Breast epithelium (tissue), 4 donors: ENCODE data around the gene RABGAP1L. TPM values are rescaled to one million over a fixed set of nuclear protein-coding genes. Genes with fewer than 3 reads are reported as not detected.
A peak's percentile ranks its signal among the peaks of the same experiment; 100 is the strongest.

ENCODE experiments used
- DNase-seq, 2 donors: peaks; one replicate each; pipeline ENCODE4 v3.0.0-alpha.2; 2019; ENCODE audit warnings: low spot score in 2 of 2
- H3K27ac ChIP-seq, 2 donors: fragments of 200-600 bp; sonication (generic) in 1 of 2; one replicate each; pipeline ENCODE4 v1.5.1; 2016 to 2019; ENCODE audit warnings: mild to moderate bottlenecking in 1 of 2
- H3K27me3 ChIP-seq, 2 donors: fragments of 200-600 bp; sonication (generic) in 1 of 2; one replicate each; pipeline versions ENCODE4 v1.5.1 to v1.6.0; 2017 to 2019; ENCODE audit warnings: control low read depth in 1 of 2, mild to moderate bottlenecking in 1 of 2
- H3K36me3 ChIP-seq: fragments of 200-600 bp; one replicate; pipeline ENCODE4 v1.5.1; 2019
- H3K4me1 ChIP-seq, 2 donors: fragments of 200-600 bp; sonication (generic); one replicate each; pipeline ENCODE4 v1.5.1; 2016 to 2019; ENCODE audit warnings: control low read depth in 1 of 2
- H3K4me3 ChIP-seq, 3 donors: fragments of 200-600 bp; sonication (generic); 1 replicate in 2 of 3; 2 replicates in 1 of 3; pipeline ENCODE4 v1.5.1; 2016 to 2019; ENCODE audit warnings: mild to moderate bottlenecking in 3 of 3, moderate library complexity in 2 of 3
- H3K9me3 ChIP-seq, 2 donors: fragments of 200-600 bp; sonication (generic) in 1 of 2; one replicate each; pipeline ENCODE4 v1.5.1; 2016 to 2019; ENCODE audit warnings: control low read depth in 1 of 2
- CTCF ChIP-seq, 3 donors: fragments of 450-650 bp; IDR thresholded peaks; one replicate each; pipeline ENCODE4 v1.5.1; 2016 to 2017; ENCODE audit warnings: antibody characterized with exemption in 3 of 3, mild to moderate bottlenecking in 3 of 3, moderate library complexity in 3 of 3
- POLR2A ChIP-seq: fragments of 450-650 bp; IDR thresholded peaks from one replicate; pipeline ENCODE4 v1.6.1; 2016; ENCODE audit warnings: antibody characterized with exemption, mild to moderate bottlenecking, moderate library complexity
- POLR2AphosphoS5 ChIP-seq, 3 donors: sonication (generic); formaldehyde crosslinking; IDR thresholded peaks; one replicate each; pipeline ENCODE4 v1.6.1; 2017; ENCODE audit warnings: antibody characterized with exemption in 3 of 3
- intact Hi-C: fragments of 100-400 bp; cut with DNase I; formaldehyde crosslinking; loops from one replicate; pipeline ENCODE4 v1.15.1; 2023; ENCODE audit warnings: low total_unique reads
- total RNA-seq, 3 donors: library from RNA; depleted of rRNA; stranded (reverse); fragments of >200 nt; gene quantifications; one replicate each; pipeline ENCODE4 v1.1.0, GENCODE V29; 2016

RABGAP1L gene
- total RNA-seq, 3 donors from 2014 or later = 41.3 to 83.7 (median 49.5) TPM

GRCh38 chr1:174940646-174941175, 781.4 kb downstream of the RABGAP1L start:
- no peak overlapping the region for H3K4me3 ChIP-seq
- H3K27ac ChIP-seq = no peak overlapping the region
- intact Hi-C loops = no loop called here
- TF ChIP-seq POLR2A (no peak), POLR2AphosphoS5 (IDR thresholded peaks at IDR 0.05) (no peak), CTCF (IDR thresholded peaks at IDR 0.05) (no peak)
- no peaks in the 10 kb centered on the region for H3K9me3 ChIP-seq
- no peaks in the 10 kb centered on the region for H3K36me3 ChIP-seq
- no peak for DNase-seq
- H3K27me3 ChIP-seq = no peaks in the 10 kb centered on the region
- peaks cover 0 to 11% of the 10 kb centered on the region in 2 donors for H3K4me1 ChIP-seq

DNA sequence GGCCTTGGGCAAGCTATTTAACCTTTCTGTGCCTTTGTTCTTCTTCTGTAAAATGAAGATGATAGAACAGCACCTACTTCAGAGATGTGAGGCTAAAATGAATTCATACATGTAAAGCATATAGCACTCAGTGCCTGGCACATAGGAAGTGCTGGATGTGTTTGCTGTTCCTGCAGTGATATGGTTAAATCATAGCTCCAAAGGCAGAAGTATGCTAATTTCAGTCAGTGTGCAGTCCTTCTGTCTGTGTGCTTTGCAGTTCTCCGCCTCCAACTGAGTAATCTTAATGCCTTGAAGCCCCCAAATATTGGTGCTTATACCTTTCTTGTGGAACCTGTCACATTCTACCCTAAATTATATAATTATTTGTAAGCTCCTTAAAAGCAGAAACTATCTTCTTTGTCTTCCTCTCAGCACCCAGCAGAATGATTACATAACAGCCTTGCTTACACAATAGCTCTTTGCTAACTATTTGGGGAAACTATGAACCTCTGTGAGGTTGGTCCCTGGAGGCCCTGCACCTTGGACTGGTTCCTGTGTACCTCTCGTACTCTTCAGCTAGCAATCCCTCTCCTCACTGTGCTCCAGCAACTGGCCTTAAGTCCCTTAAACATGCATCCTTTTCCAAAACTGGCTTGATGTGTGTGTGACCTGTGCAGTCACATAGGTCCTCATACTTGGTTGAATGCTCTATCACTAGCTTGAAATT, 783.4 kb downstream of the RABGAP1L start:
- Histone ChIP-seq H3K36me3 (no peaks in the 10 kb centered on the region), H3K4me1 (peaks cover 0 to 11% of the 10 kb centered on the region in 2 donors), H3K27me3 (no peaks in the 10 kb centered on the region), H3K27ac (peak overlapping the region in 1 of 2 donors; percentile 37), H3K4me3 (no peak overlapping the region), H3K9me3 (no peaks in the 10 kb centered on the region)
- no peak for DNase-seq
- TF ChIP-seq POLR2AphosphoS5 (IDR thresholded peaks at IDR 0.05) (no peak), POLR2A (no peak), CTCF (IDR thresholded peaks at IDR 0.05) (no peak)
- intact Hi-C loops = no loop called here

- intact Hi-C loops = no loop called here
- Histone ChIP-seq H3K27ac (no peak overlapping the region), H3K27me3 (no peaks in the 10 kb centered on the region), H3K36me3 (no peaks in the 10 kb centered on the region), H3K4me3 (no peak overlapping the region), H3K4me1 (peaks cover 0 to 11% of the 10 kb centered on the region in 2 donors), H3K9me3 (no peaks in the 10 kb centered on the region)
- no peak for DNase-seq
- TF ChIP-seq POLR2AphosphoS5 (IDR thresholded peaks at IDR 0.05) (no peak), POLR2A (no peak), CTCF (IDR thresholded peaks at IDR 0.05) (no peak)
These were observed 786.7 kb downstream of the RABGAP1L start for GRCh38 chr1:174946031-174946430.

- no peaks in the 10 kb centered on the region for H3K4me1 ChIP-seq
- no peak overlapping the region for H3K27ac ChIP-seq
- no peak for DNase-seq
- TF ChIP-seq CTCF (IDR thresholded peaks at IDR 0.05) = no peak
- TF ChIP-seq POLR2A = no peak
- no peak for TF ChIP-seq POLR2AphosphoS5 (IDR thresholded peaks at IDR 0.05)
- H3K36me3 ChIP-seq = no peaks in the 10 kb centered on the region
- H3K9me3 ChIP-seq = no peaks in the 10 kb centered on the region
- intact Hi-C loops = no loop called here
- no peak overlapping the region for H3K4me3 ChIP-seq
- no peaks in the 10 kb centered on the region for H3K27me3 ChIP-seq
These were observed 789.7 kb downstream of the RABGAP1L start for GRCh38 chr1:174949061-174949460.

- TF ChIP-seq POLR2AphosphoS5 (IDR thresholded peaks at IDR 0.05) = no peak
- no peak for TF ChIP-seq POLR2A
- no peak for TF ChIP-seq CTCF (IDR thresholded peaks at IDR 0.05)
- intact Hi-C loops = no loop called here
- H3K27ac ChIP-seq = no peak overlapping the region
These were observed 790.3 kb downstream of the RABGAP1L start for GRCh38 chr1:174949645-174950044.

More at GRCh38 chr1:174949645-174950044, 790.3 kb downstream of the RABGAP1L start:
- no peak for DNase-seq
- Histone ChIP-seq H3K4me3 (no peak overlapping the region), H3K4me1 (no peaks in the 10 kb centered on the region), H3K9me3 (no peaks in the 10 kb centered on the region), H3K27me3 (no peaks in the 10 kb centered on the region), H3K36me3 (no peaks in the 10 kb centered on the region)
